Epithelial cell of proximal tubule (primary cell): Measurements from ENCODE around the gene NUP35. TPM values are rescaled to one million over a fixed set of nuclear protein-coding genes. Genes with fewer than 3 reads are reported as not detected.

ENCODE experiments used
- DNase-seq: peaks from one replicate; pipeline ENCODE4 v3.0.0-alpha.2; 2011; ENCODE audit warnings: low read depth
- H3K4me3 ChIP-seq: 2 replicates; pipeline ENCODE4 v1.5.1; 2011; ENCODE audit warnings: low read depth, mild to moderate bottlenecking, low read length
- total RNA-seq: library from RNA; depleted of rRNA; stranded (reverse); fragments of >200 nt; gene quantifications from 2 replicates; pipeline ENCODE4 v1.2.3, GENCODE V29; 2015
- TF ChIP-seq, protein P1 (sequence below): conservative IDR thresholded peaks from 2 replicates; pipeline ENCODE4 v1.5.1; 2012; ENCODE audit warnings: low read depth, mild to moderate bottlenecking, low read length

The NUP35 gene
- total RNA-seq, 1 donor from 2014 or later: 19.1 TPM

DNA sequence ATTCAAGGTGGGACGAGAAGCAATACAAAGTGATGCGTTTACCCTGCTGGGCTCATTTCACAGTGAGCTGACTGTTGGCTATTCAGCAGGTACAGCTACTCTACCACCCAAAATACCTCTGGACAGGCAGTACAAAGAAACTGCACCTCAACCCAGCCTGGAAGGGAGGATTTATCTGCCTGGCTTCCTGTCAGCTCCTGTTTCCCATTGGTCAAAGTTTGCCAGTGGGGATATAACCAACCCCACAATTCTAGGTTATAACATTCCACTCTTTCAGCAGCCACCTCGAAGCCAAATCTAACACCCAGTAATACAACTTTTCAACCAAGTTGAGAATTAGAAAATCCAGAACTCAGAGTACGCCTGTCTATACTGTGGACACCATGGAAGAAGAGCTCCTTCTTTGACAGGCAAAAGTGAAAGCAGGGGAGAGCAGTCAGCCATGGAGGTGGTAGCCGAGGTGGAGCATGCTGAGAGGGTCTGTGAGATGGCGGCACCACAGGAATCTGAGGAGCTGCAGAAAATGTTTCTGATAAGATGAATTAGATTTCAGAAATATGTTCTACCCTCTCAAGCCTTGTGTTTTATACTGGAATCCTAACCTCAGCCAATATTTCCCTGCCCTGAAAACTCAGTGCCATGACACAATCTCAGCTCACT lies 34.9 kb upstream of the NUP35 start:
- DNase-seq: no peak
- H3K4me3 ChIP-seq: peak overlapping the region; percentile 44

GRCh38 chr2:183091318-183091953 lies 32.8 kb upstream of the NUP35 start:
- TF ChIP-seq, protein P1, sequence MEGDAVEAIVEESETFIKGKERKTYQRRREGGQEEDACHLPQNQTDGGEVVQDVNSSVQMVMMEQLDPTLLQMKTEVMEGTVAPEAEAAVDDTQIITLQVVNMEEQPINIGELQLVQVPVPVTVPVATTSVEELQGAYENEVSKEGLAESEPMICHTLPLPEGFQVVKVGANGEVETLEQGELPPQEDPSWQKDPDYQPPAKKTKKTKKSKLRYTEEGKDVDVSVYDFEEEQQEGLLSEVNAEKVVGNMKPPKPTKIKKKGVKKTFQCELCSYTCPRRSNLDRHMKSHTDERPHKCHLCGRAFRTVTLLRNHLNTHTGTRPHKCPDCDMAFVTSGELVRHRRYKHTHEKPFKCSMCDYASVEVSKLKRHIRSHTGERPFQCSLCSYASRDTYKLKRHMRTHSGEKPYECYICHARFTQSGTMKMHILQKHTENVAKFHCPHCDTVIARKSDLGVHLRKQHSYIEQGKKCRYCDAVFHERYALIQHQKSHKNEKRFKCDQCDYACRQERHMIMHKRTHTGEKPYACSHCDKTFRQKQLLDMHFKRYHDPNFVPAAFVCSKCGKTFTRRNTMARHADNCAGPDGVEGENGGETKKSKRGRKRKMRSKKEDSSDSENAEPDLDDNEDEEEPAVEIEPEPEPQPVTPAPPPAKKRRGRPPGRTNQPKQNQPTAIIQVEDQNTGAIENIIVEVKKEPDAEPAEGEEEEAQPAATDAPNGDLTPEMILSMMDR: no peak
- no peak for DNase-seq
- no peak overlapping the region for H3K4me3 ChIP-seq

More for the DNA sequence above, 34.9 kb upstream of the NUP35 start:
- TF ChIP-seq, protein P1: no peak

DNA sequence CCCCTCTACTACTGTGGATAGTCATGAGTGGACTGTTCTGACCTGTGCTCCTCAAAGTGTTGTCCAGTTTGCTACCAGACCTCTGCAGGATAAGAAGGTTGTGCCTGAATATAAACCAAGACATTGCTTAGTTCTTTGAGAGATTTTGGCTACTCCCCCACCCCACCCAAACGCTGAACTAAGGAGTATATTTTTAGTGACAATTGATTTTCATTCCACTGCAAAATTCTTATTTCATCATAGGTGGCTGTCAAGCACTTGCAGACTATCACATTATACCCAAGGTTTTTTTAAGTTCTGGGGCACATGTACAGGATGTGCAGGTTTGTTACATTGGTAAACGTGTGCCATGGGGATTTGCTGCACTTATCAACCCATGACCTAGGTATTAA lies 32.3 kb upstream of the NUP35 start:
- H3K4me3 ChIP-seq: no peak overlapping the region
- no peak for DNase-seq
- TF ChIP-seq, protein P1: no peak

DNA sequence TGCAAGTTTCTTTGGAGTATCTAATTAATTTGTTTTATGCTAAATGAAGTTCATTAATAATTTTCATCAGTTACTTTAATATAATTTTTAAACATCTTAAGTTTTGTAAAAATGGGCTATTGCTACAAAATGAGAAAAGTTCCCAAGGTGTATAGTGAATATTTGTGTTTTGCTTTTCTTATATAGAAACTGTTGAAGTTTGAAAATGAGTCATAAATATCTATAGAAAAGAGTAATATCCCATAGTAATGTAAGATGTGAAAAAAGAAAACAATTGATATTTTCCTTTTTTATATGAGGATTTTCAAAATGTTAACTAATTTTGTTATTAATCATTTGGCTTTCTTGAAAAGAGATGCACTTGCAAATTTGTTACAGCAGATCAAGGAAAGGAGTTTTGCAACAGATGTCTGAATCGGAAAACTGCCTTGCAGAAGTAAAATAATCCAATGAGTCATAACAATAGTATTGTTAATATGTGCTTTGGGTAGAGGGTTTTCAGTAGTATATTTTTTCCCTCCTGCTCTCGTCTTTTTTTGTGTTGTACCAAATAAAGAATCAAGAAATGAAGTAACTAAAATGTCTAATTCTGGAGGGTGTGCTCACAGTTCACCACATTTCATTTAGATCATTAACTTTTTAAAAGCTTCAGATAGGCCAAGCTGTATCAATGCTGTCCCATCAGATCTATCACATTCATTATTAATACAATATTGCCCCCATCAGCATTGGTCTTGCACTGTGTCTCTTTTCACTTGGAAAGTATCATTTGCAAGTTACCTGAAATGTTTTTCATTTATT lies 30.2 kb upstream of the NUP35 start:
- TF ChIP-seq, protein P1: no peak
- H3K4me3 ChIP-seq: no peak overlapping the region
- DNase-seq: no peak

- H3K4me3 ChIP-seq: no peak overlapping the region
- DNase-seq: no peak
- TF ChIP-seq, protein P1: no peak
Observed at GRCh38 chr2:183105402-183106134, 18.7 kb upstream of the NUP35 start.

- no peak for DNase-seq
- TF ChIP-seq, protein P1: no peak
- H3K4me3 ChIP-seq: no peak overlapping the region
Observed at GRCh38 chr2:183112577-183112976, 11.7 kb upstream of the NUP35 start.
